ENCODE results near the gene ZNRF3. TPM values are rescaled to one million over a fixed set of nuclear protein-coding genes. Genes with fewer than 3 reads are reported as not detected.

The ZNRF3 gene
- polyA plus RNA-seq, 1 donor from 2014 or later: 2.9 TPM

- Histone ChIP-seq H3K27me3 (ENCODE audit: insufficient read depth, low read depth, low read length) (no peaks in the 10 kb centered on the region), H4K20me1 (ENCODE audit: insufficient read depth) (no peaks in the 10 kb centered on the region), H3K36me3 (ENCODE audit: insufficient read depth, low read length) (no peaks in the 10 kb centered on the region), H2AFZ (ENCODE audit: low read depth, low read length) (no peak overlapping the region), H3K27ac (ENCODE audit: low read length) (no peak overlapping the region), H3K9ac (ENCODE audit: low read length) (no peak overlapping the region), H3K9me2 (ENCODE audit: insufficient read depth, low read length) (no peaks in the 10 kb centered on the region), H3K9me3 (ENCODE audit: low read length) (no peaks in the 10 kb centered on the region), H3F3A (ENCODE audit: insufficient read depth, low read length, poor library complexity, severe bottlenecking) (no peaks in the 10 kb centered on the region), H3K4me3 (ENCODE audit: low read length) (no peak overlapping the region), H3K4me2 (ENCODE audit: low read length) (no peak overlapping the region), H3K79me2 (replicated peaks; ENCODE audit: insufficient read depth, low read length) (no peaks in the 10 kb centered on the region)
- no peak for TF ChIP-seq CTCF (IDR thresholded peaks at IDR 0.05; ENCODE audit: poor library complexity, severe bottlenecking)
- TF ChIP-seq RAD21 (conservative IDR thresholded peaks at IDR 0.05): no peak
- no peak for TF ChIP-seq REST (IDR thresholded peaks at IDR 0.05; ENCODE audit: borderline replicate concordance)
- TF ChIP-seq SMC3 (conservative IDR thresholded peaks at IDR 0.05; ENCODE audit: poor library complexity): no peak
- no peak for TF ChIP-seq MXI1 (conservative IDR thresholded peaks at IDR 0.05; ENCODE audit: poor library complexity, severe bottlenecking)
- TF ChIP-seq EP300 (conservative IDR thresholded peaks at IDR 0.05; ENCODE audit: poor library complexity, severe bottlenecking): no peak
- no peak for TF ChIP-seq POLR2AphosphoS5 (IDR thresholded peaks at IDR 0.05)
Observed at GRCh38 chr22:28977060-28977459, 93.7 kb downstream of the ZNRF3 start.

- no peak overlapping the region for H3K4me2 ChIP-seq (ENCODE audit: low read length)
- no peak overlapping the region for H3K9ac ChIP-seq (ENCODE audit: low read length)
- no peaks in the 10 kb centered on the region for H3K79me2 ChIP-seq (replicated peaks; ENCODE audit: insufficient read depth, low read length)
- H3K9me2 ChIP-seq (ENCODE audit: insufficient read depth, low read length): no peaks in the 10 kb centered on the region
- H3K27me3 ChIP-seq (ENCODE audit: insufficient read depth, low read depth, low read length): no peaks in the 10 kb centered on the region
- no peak for TF ChIP-seq MXI1 (conservative IDR thresholded peaks at IDR 0.05; ENCODE audit: poor library complexity, severe bottlenecking)
- no peak for TF ChIP-seq REST (IDR thresholded peaks at IDR 0.05; ENCODE audit: borderline replicate concordance)
- no peak for TF ChIP-seq RAD21 (conservative IDR thresholded peaks at IDR 0.05)
- TF ChIP-seq SMC3 (conservative IDR thresholded peaks at IDR 0.05; ENCODE audit: poor library complexity): no peak
- no peak for TF ChIP-seq CTCF (IDR thresholded peaks at IDR 0.05; ENCODE audit: poor library complexity, severe bottlenecking)
- no peak for TF ChIP-seq EP300 (conservative IDR thresholded peaks at IDR 0.05; ENCODE audit: poor library complexity, severe bottlenecking)
- TF ChIP-seq POLR2AphosphoS5 (IDR thresholded peaks at IDR 0.05): no peak
- TF ChIP-seq TAF1 (IDR thresholded peaks at IDR 0.05; ENCODE audit: low read depth): no peak
- no peak for TF ChIP-seq EZH2 (IDR thresholded peaks at IDR 0.05; ENCODE audit: borderline replicate concordance, insufficient read depth, low read length, poor library complexity, severe bottlenecking)
- no peak overlapping the region for H2AFZ ChIP-seq (ENCODE audit: low read depth, low read length)
- H3K9me3 ChIP-seq (ENCODE audit: low read length): no peaks in the 10 kb centered on the region
- H3F3A ChIP-seq (ENCODE audit: insufficient read depth, low read length, poor library complexity, severe bottlenecking): no peaks in the 10 kb centered on the region
- H4K20me1 ChIP-seq (ENCODE audit: insufficient read depth): no peaks in the 10 kb centered on the region
- H3K27ac ChIP-seq (ENCODE audit: low read length): no peak overlapping the region
- H3K4me3 ChIP-seq (ENCODE audit: low read length): no peak overlapping the region
- no peaks in the 10 kb centered on the region for H3K36me3 ChIP-seq (ENCODE audit: insufficient read depth, low read length)
Observed at GRCh38 chr22:28977481-28977971, 94.2 kb downstream of the ZNRF3 start.
